Measurements from ENCODE around the gene RPRD1B.

Gene RPRD1B

DNA sequence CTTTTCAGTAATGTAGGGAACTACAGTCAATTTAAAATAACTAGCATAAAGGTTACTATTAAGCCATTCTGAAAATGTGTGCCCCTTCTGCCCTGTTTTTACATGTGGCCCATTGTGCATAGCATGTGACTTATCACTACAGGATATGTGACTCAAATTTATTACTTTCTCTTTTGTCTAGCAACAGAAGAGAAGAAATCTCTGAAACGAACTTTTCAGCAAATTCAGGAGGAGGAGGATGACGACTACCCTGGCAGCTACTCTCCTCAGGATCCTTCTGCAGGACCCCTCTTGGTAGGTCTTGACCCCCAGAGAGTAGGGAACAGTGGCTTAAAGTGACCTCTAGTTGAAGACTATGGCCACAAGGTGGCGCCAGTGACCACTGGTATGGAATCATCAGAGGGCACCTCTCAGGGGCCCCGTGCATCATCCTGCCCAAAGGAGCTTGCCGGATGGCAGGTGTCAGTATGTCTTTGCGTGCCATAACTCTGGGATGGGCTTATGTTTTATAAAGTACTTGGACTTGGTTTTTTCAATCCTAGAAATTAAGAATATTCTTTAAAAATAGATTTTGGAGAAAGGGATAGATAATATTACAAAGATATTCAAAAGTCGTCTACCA, 23.9 kb downstream of the RPRD1B start:
- peaks cover 35% of the 10 kb centered on the region; the same call in 1 of the 2 replicates for H4K20me1 ChIP-seq (ENCODE audit: insufficient read depth, low read length)
- no peak overlapping the region for H3K4me3 ChIP-seq (ENCODE audit: low read depth in 1 of 2, low read length in 2 of 2)
- no peak overlapping the region for H3K4me2 ChIP-seq (ENCODE audit: insufficient read depth, low read length)
- no peak overlapping the region for H2AFZ ChIP-seq (ENCODE audit: low read depth, low read length)
- H3K36me3 ChIP-seq (ENCODE audit: insufficient read depth, low read length), result peaks cover 87% of the 10 kb centered on the region
- no peaks in the 10 kb centered on the region for H3K4me1 ChIP-seq (ENCODE audit: insufficient read depth, low read length)
- DNase-seq (peak; percentile 68), ATAC-seq (ENCODE audit: insufficient read depth, low read depth) (peak; percentile 93)
- TF ChIP-seq CTCF (IDR thresholded peaks at IDR 0.05; ENCODE audit: borderline replicate concordance, extremely low read depth, low read length, poor library complexity, severe bottlenecking), result peak; percentile 89
- no peak for TF ChIP-seq EZH2 (IDR thresholded peaks at IDR 0.05; ENCODE audit: borderline replicate concordance, low read depth, low read length, severe bottlenecking)
- no peak overlapping the region for H3K27ac ChIP-seq (ENCODE audit: low read length)
- no peak overlapping the region for H3K9ac ChIP-seq (ENCODE audit: low read depth, low read length)
- peaks cover 33% of the 10 kb centered on the region for H3K79me2 ChIP-seq (ENCODE audit: insufficient read depth, low read length)
- H3K9me3 ChIP-seq (ENCODE audit: insufficient read depth, low read length, severe bottlenecking), result no peaks in the 10 kb centered on the region
- H3K27me3 ChIP-seq (ENCODE audit: insufficient read depth, low read length, poor library complexity), result no peaks in the 10 kb centered on the region

DNA sequence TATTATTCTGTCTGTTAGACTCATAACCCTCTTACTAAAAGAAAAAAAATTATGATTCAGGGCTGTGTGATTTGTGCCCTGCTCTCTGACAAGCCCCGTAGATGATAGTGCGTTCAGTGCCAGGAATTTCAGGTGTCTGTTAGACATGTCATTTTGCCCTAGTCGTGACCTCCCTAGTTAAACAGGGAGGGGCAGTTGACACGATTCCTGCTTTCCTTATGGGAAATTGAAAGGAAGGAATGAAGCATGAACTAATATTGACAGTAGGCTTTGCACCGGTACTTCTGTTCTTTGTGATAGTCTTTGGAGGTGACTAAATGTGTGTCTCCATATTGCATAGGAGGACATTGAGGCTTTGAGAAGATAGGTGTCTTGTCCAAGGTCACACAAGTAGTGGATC, 26.3 kb downstream of the RPRD1B start:
- TF ChIP-seq EZH2 (IDR thresholded peaks at IDR 0.05; ENCODE audit: borderline replicate concordance, low read depth, low read length, severe bottlenecking), result no peak
- no peak for TF ChIP-seq CTCF (IDR thresholded peaks at IDR 0.05; ENCODE audit: borderline replicate concordance, extremely low read depth, low read length, poor library complexity, severe bottlenecking)
- peaks cover 94% of the 10 kb centered on the region for H3K36me3 ChIP-seq (ENCODE audit: insufficient read depth, low read length)

GRCh38 chr20:38060536-38060935, 27.0 kb downstream of the RPRD1B start:
- Histone ChIP-seq H3K4me1 (ENCODE audit: insufficient read depth, low read length) (no peaks in the 10 kb centered on the region), H3K9ac (ENCODE audit: low read depth, low read length) (no peak overlapping the region), H3K36me3 (ENCODE audit: insufficient read depth, low read length) (peaks cover 96% of the 10 kb centered on the region), H3K9me3 (ENCODE audit: insufficient read depth, low read length, severe bottlenecking) (no peaks in the 10 kb centered on the region), H3K27ac (ENCODE audit: low read length) (no peak overlapping the region), H3K4me3 (ENCODE audit: low read depth in 1 of 2, low read length in 2 of 2) (no peak overlapping the region), H3K4me2 (ENCODE audit: insufficient read depth, low read length) (no peak overlapping the region), H3K79me2 (ENCODE audit: insufficient read depth, low read length) (peaks cover 6% of the 10 kb centered on the region), H3K27me3 (ENCODE audit: insufficient read depth, low read length, poor library complexity) (no peaks in the 10 kb centered on the region), H4K20me1 (ENCODE audit: insufficient read depth, low read length) (peaks cover 12% of the 10 kb centered on the region; the same call in 1 of the 2 replicates), H2AFZ (ENCODE audit: low read depth, low read length) (no peak overlapping the region)
- ATAC-seq (ENCODE audit: insufficient read depth, low read depth) (no peak), DNase-seq (no peak)
- no peak for TF ChIP-seq CTCF (IDR thresholded peaks at IDR 0.05; ENCODE audit: borderline replicate concordance, extremely low read depth, low read length, poor library complexity, severe bottlenecking)
- no peak for TF ChIP-seq EZH2 (IDR thresholded peaks at IDR 0.05; ENCODE audit: borderline replicate concordance, low read depth, low read length, severe bottlenecking)

More for the DNA sequence above, 26.3 kb downstream of the RPRD1B start:
- DNase-seq (no peak), ATAC-seq (ENCODE audit: insufficient read depth, low read depth) (no peak)
- peaks cover 15% of the 10 kb centered on the region; the same call in 1 of the 2 replicates for H4K20me1 ChIP-seq (ENCODE audit: insufficient read depth, low read length)
- no peaks in the 10 kb centered on the region for H3K27me3 ChIP-seq (ENCODE audit: insufficient read depth, low read length, poor library complexity)
- no peaks in the 10 kb centered on the region for H3K9me3 ChIP-seq (ENCODE audit: insufficient read depth, low read length, severe bottlenecking)
- no peaks in the 10 kb centered on the region for H3K4me1 ChIP-seq (ENCODE audit: insufficient read depth, low read length)
- H3K9ac ChIP-seq (ENCODE audit: low read depth, low read length), result no peak overlapping the region
- H3K4me2 ChIP-seq (ENCODE audit: insufficient read depth, low read length), result no peak overlapping the region
- H3K79me2 ChIP-seq (ENCODE audit: insufficient read depth, low read length), result peaks cover 12% of the 10 kb centered on the region
- H2AFZ ChIP-seq (ENCODE audit: low read depth, low read length), result no peak overlapping the region
- H3K4me3 ChIP-seq (ENCODE audit: low read depth in 1 of 2, low read length in 2 of 2), result no peak overlapping the region
- H3K27ac ChIP-seq (ENCODE audit: low read length), result no peak overlapping the region

Measured in DND-41 (cell line).